Measurements from ENCODE around the gene DMKN.

The DMKN gene

GRCh38 chr19:35507561-35507960 lies 5.9 kb downstream of the DMKN start:
- peaks cover 9% of the 10 kb centered on the region for H3K4me1 ChIP-seq (ENCODE audit: insufficient read depth, poor library complexity, severe bottlenecking)
- TF ChIP-seq, protein P1, sequence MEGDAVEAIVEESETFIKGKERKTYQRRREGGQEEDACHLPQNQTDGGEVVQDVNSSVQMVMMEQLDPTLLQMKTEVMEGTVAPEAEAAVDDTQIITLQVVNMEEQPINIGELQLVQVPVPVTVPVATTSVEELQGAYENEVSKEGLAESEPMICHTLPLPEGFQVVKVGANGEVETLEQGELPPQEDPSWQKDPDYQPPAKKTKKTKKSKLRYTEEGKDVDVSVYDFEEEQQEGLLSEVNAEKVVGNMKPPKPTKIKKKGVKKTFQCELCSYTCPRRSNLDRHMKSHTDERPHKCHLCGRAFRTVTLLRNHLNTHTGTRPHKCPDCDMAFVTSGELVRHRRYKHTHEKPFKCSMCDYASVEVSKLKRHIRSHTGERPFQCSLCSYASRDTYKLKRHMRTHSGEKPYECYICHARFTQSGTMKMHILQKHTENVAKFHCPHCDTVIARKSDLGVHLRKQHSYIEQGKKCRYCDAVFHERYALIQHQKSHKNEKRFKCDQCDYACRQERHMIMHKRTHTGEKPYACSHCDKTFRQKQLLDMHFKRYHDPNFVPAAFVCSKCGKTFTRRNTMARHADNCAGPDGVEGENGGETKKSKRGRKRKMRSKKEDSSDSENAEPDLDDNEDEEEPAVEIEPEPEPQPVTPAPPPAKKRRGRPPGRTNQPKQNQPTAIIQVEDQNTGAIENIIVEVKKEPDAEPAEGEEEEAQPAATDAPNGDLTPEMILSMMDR (IDR thresholded peaks at IDR 0.05; ENCODE audit: poor library complexity, severe bottlenecking): no peak
- peaks cover 57% of the 10 kb centered on the region for H3K36me3 ChIP-seq (ENCODE audit: low read depth)
- no peaks in the 10 kb centered on the region for H3K9me3 ChIP-seq (ENCODE audit: severe bottlenecking)
- H3K4me3 ChIP-seq (ENCODE audit: severe bottlenecking): no peak overlapping the region
- ATAC-seq (ENCODE audit: low read depth) (no peak), DNase-seq (ENCODE audit: low spot score) (no peak)
- no peaks in the 10 kb centered on the region for H3K27me3 ChIP-seq (ENCODE audit: insufficient read depth, poor library complexity, severe bottlenecking)
- H3K27ac ChIP-seq (ENCODE audit: poor library complexity, severe bottlenecking): no peak overlapping the region

DNA sequence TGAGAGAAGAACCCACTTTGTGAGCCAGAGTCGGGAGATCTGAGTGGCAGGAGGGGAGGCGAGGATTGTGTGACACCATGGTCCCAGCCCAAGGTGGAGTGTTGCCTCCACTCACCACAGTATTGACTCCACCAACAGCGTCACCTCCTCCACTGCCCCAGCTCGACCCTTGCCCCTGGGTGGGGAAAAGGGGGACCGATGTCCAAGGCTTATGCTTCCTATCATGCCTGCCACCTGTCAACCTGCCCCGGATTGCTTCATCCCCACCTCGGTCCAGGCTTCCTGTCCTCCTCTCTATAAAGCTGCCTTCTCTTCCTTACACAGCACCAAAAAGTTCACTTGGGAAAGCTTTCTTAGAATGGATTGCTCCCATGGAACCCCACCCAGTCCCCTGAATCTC lies 7.4 kb downstream of the DMKN start:
- no peak overlapping the region for H3K27ac ChIP-seq (ENCODE audit: poor library complexity, severe bottlenecking)
- no peak for DNase-seq (ENCODE audit: low spot score)
- TF ChIP-seq, protein P1 (IDR thresholded peaks at IDR 0.05; ENCODE audit: poor library complexity, severe bottlenecking): no peak
- no peaks in the 10 kb centered on the region for H3K9me3 ChIP-seq (ENCODE audit: severe bottlenecking)
- no peak overlapping the region for H3K4me3 ChIP-seq (ENCODE audit: severe bottlenecking)
- H3K27me3 ChIP-seq (ENCODE audit: insufficient read depth, poor library complexity, severe bottlenecking): no peaks in the 10 kb centered on the region
- peaks cover 9% of the 10 kb centered on the region for H3K4me1 ChIP-seq (ENCODE audit: insufficient read depth, poor library complexity, severe bottlenecking)
- peaks cover 72% of the 10 kb centered on the region for H3K36me3 ChIP-seq (ENCODE audit: low read depth)
- ATAC-seq (ENCODE audit: low read depth): no peak

GRCh38 chr19:35502751-35503150 lies 10.7 kb downstream of the DMKN start:
- H3K4me3 ChIP-seq (ENCODE audit: severe bottlenecking): no peak overlapping the region
- no peaks in the 10 kb centered on the region for H3K4me1 ChIP-seq (ENCODE audit: insufficient read depth, poor library complexity, severe bottlenecking)
- no peak; the same call in 2 of the 3 replicates for ATAC-seq (ENCODE audit: low read depth)
- no peak overlapping the region for H3K27ac ChIP-seq (ENCODE audit: poor library complexity, severe bottlenecking)
- no peaks in the 10 kb centered on the region for H3K9me3 ChIP-seq (ENCODE audit: severe bottlenecking)
- TF ChIP-seq, protein P1 (IDR thresholded peaks at IDR 0.05; ENCODE audit: poor library complexity, severe bottlenecking): no peak
- DNase-seq (ENCODE audit: low spot score): no peak
- no peaks in the 10 kb centered on the region for H3K27me3 ChIP-seq (ENCODE audit: insufficient read depth, poor library complexity, severe bottlenecking)
- peaks cover 89% of the 10 kb centered on the region for H3K36me3 ChIP-seq (ENCODE audit: low read depth)

DNA sequence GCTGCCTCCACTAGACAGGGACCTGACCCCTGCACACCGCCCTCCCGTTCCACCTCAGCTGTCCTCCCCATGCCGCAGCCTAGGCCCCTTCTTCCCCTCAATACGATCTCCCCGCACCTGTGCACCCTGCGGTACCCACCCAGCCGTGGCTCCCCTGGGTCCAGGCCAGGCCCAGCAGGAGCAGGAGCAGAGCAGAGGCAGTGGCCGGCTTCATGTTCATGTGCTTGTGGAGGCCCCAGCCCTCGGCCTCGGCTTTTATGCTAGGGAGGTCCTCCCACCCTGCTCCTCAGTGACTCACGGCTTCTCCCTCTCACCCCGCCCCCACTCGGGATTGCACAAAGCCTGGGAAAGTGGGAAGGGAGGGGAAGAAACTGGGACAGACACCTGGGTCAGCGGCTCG lies 11.8 kb downstream of the DMKN start:
- H3K4me3 ChIP-seq (ENCODE audit: severe bottlenecking): no peak overlapping the region
- no peaks in the 10 kb centered on the region for H3K4me1 ChIP-seq (ENCODE audit: insufficient read depth, poor library complexity, severe bottlenecking)
- H3K27ac ChIP-seq (ENCODE audit: poor library complexity, severe bottlenecking): no peak overlapping the region
- peak; percentile 56 for ATAC-seq (ENCODE audit: low read depth)
- TF ChIP-seq, protein P1 (IDR thresholded peaks at IDR 0.05; ENCODE audit: poor library complexity, severe bottlenecking): no peak
- DNase-seq (ENCODE audit: low spot score): no peak
- H3K36me3 ChIP-seq (ENCODE audit: low read depth): peaks cover 78% of the 10 kb centered on the region
- H3K27me3 ChIP-seq (ENCODE audit: insufficient read depth, poor library complexity, severe bottlenecking): no peaks in the 10 kb centered on the region
- no peaks in the 10 kb centered on the region for H3K9me3 ChIP-seq (ENCODE audit: severe bottlenecking)

DNA sequence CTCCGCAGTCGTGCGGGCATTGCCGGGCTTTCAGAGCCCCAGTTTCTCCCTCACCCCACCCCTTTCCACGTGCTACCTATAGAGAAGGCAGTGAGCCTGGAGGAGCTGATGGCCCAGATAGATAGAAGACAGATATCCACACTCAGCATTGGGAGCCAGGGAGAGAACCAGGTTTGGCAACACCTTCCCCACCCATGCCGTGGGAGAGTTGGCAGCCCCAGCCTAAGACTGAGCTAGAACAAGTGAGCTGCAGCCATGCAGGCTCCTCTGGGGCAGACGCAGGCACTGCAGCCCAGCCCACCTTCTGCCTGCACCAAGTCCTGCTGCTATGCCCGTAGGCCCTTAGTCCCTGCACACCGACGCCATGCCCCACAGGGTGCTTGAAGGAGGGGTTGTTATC lies 12.8 kb downstream of the DMKN start:
- Histone ChIP-seq H3K27ac (ENCODE audit: poor library complexity, severe bottlenecking) (no peak overlapping the region), H3K9me3 (ENCODE audit: severe bottlenecking) (no peaks in the 10 kb centered on the region), H3K4me1 (ENCODE audit: insufficient read depth, poor library complexity, severe bottlenecking) (no peaks in the 10 kb centered on the region), H3K36me3 (ENCODE audit: low read depth) (peaks cover 67% of the 10 kb centered on the region), H3K27me3 (ENCODE audit: insufficient read depth, poor library complexity, severe bottlenecking) (no peaks in the 10 kb centered on the region), H3K4me3 (ENCODE audit: severe bottlenecking) (no peak overlapping the region)
- no peak for ATAC-seq (ENCODE audit: low read depth)
- no peak for DNase-seq (ENCODE audit: low spot score)
- TF ChIP-seq, protein P1 (IDR thresholded peaks at IDR 0.05; ENCODE audit: poor library complexity, severe bottlenecking): no peak

Measured in RWPE2 (cell line).